Measurements from ENCODE around the gene IQGAP3.
A peak's percentile ranks its signal among the peaks of the same experiment; 100 is the strongest.
"Not testable (repeated sequence)": the region's sequence is repeated elsewhere in the genome, so short reads cannot be mapped to it uniquely, and the experiment has no call there.

Gene IQGAP3

GRCh38 chr1:156595016-156595415 is 22.7 kb upstream of the IQGAP3 start:
- DNase-seq, result no peak
- in situ Hi-C loops (cut with HindIII; ENCODE audit: low pct_ligation_motif_present, low pct_unique_long_range_greater_than_20kb, low sequenced_read_pairs), result no loop called here

GRCh38 chr1:156594190-156594589 is 21.8 kb upstream of the IQGAP3 start:
- no peak for DNase-seq

DNA sequence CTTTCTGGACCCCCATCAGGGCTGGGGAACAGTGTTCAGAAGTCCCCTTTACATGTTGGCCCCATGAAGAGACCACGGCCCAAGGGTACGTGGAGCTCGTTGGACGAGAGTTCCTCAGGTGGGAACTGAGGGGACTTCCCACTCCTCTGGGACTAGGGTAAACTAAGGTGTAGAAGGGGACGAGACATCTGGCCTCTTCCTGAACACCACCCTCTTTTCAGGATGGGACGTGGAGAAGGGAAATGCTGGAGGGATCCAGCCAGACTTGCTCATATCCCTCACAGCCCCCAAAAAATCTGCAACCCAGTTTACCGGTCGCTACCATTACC is 21.3 kb upstream of the IQGAP3 start:
- in situ Hi-C loops (cut with HindIII; ENCODE audit: low pct_ligation_motif_present, low pct_unique_long_range_greater_than_20kb, low sequenced_read_pairs), result no loop called here
- no peak for DNase-seq

More at GRCh38 chr1:156594190-156594589, 21.8 kb upstream of the IQGAP3 start:
- in situ Hi-C loops (cut with HindIII; ENCODE audit: low pct_ligation_motif_present, low pct_unique_long_range_greater_than_20kb, low sequenced_read_pairs), result no loop called here

DNA sequence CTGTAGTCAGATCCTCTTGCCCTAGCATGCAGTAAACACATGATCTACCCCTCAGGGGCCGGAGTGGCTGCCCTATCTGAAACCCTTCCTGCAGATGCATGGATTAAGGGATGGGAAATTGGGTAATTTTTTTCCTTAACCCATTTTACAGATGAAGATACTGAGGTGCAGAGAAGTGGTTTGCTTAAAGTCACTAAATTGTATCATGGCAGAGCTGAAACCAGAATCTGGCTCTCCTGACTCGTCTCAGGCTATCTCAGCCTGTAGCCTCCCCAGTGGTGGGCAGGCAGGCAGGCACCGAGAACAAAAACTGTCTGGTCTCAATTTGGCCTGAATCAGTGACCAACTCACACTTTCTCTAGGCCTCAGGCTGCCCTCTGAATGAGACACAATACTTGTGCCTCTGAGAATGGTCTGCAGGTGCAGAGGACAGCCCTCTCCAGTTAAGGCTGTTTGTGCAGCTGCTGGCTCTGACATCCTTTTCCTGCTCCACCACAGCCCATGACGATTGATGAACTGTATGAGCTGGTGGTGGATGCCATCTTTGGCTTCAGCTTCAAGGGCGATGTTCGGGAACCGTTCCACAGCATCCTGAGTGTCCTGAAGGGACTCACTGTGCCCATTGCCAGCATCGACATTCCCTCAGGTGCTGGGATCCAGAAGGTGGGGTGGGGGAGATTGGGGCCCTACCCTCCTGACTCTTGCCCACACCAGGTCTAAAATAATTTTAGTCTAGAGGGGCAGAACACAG is 20.7 kb upstream of the IQGAP3 start:
- in situ Hi-C loops (cut with HindIII; ENCODE audit: low pct_ligation_motif_present, low pct_unique_long_range_greater_than_20kb, low sequenced_read_pairs), result no loop called here

GRCh38 chr1:156592158-156592909 is 20.0 kb upstream of the IQGAP3 start:
- in situ Hi-C loops (cut with HindIII; ENCODE audit: low pct_ligation_motif_present, low pct_unique_long_range_greater_than_20kb, low sequenced_read_pairs), result no loop called here
- no peak for DNase-seq

More for the DNA sequence above, 20.7 kb upstream of the IQGAP3 start:
- no peak for DNase-seq

GRCh38 chr1:156591432-156592157 is 19.2 kb upstream of the IQGAP3 start, which contains the start of gene NAXE:
NAXE (plus strand) TSS chr1:156591776; CDS start chr1:156591805, 29 bp downstream.
- peak; percentile 78 for DNase-seq
- in situ Hi-C loops (cut with HindIII; ENCODE audit: low pct_ligation_motif_present, low pct_unique_long_range_greater_than_20kb, low sequenced_read_pairs), result no loop called here

- in situ Hi-C loops (cut with HindIII; ENCODE audit: low pct_ligation_motif_present, low pct_unique_long_range_greater_than_20kb, low sequenced_read_pairs), result no loop called here
- no peak for DNase-seq
Observed at GRCh38 chr1:156591181-156591431, 18.7 kb upstream of the IQGAP3 start.

GRCh38 chr1:156590326-156591180 is 18.2 kb upstream of the IQGAP3 start:
- in situ Hi-C loops (cut with HindIII; ENCODE audit: low pct_ligation_motif_present, low pct_unique_long_range_greater_than_20kb, low sequenced_read_pairs), result no loop called here

DNA sequence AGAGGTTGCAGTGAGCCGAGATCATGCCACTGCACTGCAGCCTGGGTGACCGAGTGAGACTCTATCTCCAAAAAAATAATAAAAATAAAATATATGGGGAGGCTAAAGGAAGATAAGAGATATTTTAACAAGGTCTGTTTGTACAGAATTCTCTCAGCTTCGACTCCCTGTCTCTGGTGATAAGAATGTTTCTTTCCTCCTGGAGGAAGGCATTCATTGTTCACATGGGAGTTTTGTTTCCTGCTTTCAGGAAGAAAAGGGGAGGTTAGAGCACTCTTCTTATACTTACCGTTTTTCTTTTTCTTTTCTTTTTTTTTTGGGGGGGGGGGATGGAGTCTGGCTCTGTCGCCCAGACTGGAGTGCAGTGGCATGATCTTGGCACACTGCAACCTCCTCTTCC is 17.2 kb upstream of the IQGAP3 start:
- DNase-seq, result no peak
- in situ Hi-C loops (cut with HindIII; ENCODE audit: low pct_ligation_motif_present, low pct_unique_long_range_greater_than_20kb, low sequenced_read_pairs), result no loop called here

More at GRCh38 chr1:156590326-156591180, 18.2 kb upstream of the IQGAP3 start:
- no peak for DNase-seq

- DNase-seq; in situ Hi-C loops (cut with HindIII; ENCODE audit: low pct_ligation_motif_present, low pct_unique_long_range_greater_than_20kb, low sequenced_read_pairs): not testable (repeated sequence)
Observed at GRCh38 chr1:156587927-156588326, 15.6 kb upstream of the IQGAP3 start.

DNA sequence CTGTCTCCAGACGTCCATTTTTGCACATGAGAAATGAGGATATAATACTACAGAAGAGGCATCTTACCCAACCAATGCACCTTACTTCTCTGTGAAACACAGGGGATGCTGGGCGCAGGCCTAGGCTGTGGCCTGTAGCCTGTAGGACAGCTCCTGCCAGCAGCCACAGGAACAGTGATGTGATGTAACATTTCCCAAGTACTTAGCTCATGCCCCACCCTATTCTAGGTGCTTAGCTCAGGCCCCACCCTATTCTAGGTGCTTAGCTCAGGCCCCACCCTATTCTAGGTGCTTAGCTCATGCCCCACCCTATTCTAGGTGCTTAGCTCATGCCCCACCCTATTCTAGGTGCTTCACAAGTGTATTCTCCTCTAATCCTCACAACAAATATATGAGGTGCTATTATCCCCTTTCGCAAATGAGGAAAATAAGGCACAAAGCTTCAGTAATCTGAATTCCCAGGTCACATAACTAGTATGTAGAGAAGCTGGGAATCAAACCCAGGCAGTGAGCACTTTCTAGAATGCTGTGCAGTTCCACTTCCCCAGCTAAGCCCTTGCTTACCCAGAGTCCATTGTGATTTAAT is 14.6 kb upstream of the IQGAP3 start:
- in situ Hi-C loops (cut with HindIII; ENCODE audit: low pct_ligation_motif_present, low pct_unique_long_range_greater_than_20kb, low sequenced_read_pairs), result no loop called here
- DNase-seq, result no peak

GRCh38 chr1:156586323-156586722 is 14.0 kb upstream of the IQGAP3 start:
- in situ Hi-C loops (cut with HindIII; ENCODE audit: low pct_ligation_motif_present, low pct_unique_long_range_greater_than_20kb, low sequenced_read_pairs), result no loop called here
- no peak for DNase-seq

DNA sequence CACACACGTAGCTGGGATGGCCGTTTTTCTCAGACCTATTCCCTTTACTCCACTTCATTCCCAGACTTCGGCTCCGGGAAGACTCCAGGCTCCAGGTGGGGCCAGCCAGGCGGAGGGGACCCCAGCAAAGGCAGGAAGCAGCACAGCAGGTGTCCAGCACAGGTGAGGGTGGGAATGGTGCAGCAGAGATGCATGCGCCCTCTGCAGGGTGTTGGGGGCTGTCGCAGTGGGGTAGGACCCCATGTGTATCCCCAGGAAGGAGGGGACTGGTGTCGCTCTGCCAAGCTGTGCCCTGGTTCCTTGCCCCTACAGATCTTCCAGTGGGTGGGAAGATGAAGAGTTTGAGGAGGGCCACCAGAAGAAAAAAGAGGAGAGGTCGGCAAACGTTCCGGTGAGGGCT is 12.4 kb upstream of the IQGAP3 start:
- in situ Hi-C loops (cut with HindIII; ENCODE audit: low pct_ligation_motif_present, low pct_unique_long_range_greater_than_20kb, low sequenced_read_pairs), result no loop called here
- no peak for DNase-seq

- in situ Hi-C loops (cut with HindIII; ENCODE audit: low pct_ligation_motif_present, low pct_unique_long_range_greater_than_20kb, low sequenced_read_pairs), result no loop called here
- peak; percentile 86 for DNase-seq
Observed at GRCh38 chr1:156583821-156584622, 11.7 kb upstream of the IQGAP3 start.

- in situ Hi-C loops (cut with HindIII; ENCODE audit: low pct_ligation_motif_present, low pct_unique_long_range_greater_than_20kb, low sequenced_read_pairs), result no loop called here
- DNase-seq, result no peak
Observed at GRCh38 chr1:156582388-156583017, 10.1 kb upstream of the IQGAP3 start.

DNA sequence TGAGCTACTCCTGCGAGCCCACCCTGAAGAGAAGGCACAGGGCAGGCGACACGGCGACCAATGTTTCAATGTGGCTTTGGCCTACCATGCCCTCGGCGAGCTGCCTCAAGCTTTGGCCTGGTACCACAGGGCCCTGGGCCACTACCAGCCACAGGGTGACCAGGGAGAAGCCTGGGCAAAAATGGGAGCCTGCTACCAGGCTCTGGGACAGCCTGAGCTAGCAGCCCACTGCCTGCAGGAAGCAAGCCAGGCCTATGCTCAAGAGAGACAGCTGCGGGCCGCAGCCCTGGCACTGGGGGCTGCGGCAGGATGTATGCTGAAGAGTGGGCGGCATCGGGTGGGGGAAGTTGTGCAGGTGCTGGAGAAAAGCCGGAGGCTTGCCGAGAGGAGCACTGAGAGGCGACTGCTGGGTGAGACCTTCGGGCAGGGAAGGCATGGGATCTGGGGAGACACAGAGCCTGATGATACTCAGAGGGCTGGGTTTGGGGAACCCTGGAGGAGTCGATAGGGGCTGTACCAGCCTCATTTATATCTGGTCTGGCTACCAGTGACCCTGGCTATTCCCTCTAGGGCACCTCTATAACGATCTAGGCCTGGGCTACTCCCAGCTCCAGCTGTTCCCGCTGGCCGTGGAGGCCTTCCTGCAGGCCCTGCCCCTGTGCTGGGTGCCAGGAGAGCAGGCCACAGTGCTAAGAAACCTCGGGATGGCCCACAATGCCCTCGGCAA is 9.5 kb upstream of the IQGAP3 start:
- no peak for DNase-seq
- in situ Hi-C loops (cut with HindIII; ENCODE audit: low pct_ligation_motif_present, low pct_unique_long_range_greater_than_20kb, low sequenced_read_pairs), result no loop called here

DNA sequence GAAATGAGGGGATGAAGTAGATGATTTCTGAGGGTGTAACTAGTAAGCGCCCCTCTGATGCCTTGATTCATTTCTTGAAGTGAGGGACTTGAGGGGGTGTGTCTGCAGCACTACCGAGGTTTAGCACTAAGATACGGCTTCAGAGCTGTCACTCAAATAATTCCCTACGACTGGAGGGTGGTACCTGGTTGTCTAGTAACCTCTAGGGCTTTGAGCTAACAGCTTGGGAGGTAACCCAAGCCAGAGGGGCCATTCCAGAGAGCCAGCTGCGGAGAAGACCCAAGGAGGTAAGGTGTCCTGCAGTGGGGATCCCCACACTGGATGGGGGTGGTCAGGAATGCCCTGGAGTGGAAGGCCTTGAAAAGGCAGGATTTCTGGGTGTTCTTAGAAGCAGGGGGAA is 7.1 kb upstream of the IQGAP3 start, which contains the start of gene TTC24:
Gene TTC24 (plus strand): TSS at position 252 of the 400 bp plus-strand sequence. CDS start 1,642 bp downstream, outside the sequence.
- no peak for DNase-seq
- in situ Hi-C loops (cut with HindIII; ENCODE audit: low pct_ligation_motif_present, low pct_unique_long_range_greater_than_20kb, low sequenced_read_pairs), result no loop called here

Data from ACHN (cell line).